ENCODE data around the gene GEMIN7.

Gene GEMIN7

GRCh38 chr19:45125360-45125759 lies 46.3 kb downstream of the GEMIN7 start:
- in situ Hi-C loops (cut with MboI; ENCODE audit: low sequenced_read_pairs): no loop called here

GRCh38 chr19:45125975-45126493 lies 47.0 kb downstream of the GEMIN7 start:
- in situ Hi-C loops (cut with MboI; ENCODE audit: low sequenced_read_pairs): no loop called here

DNA sequence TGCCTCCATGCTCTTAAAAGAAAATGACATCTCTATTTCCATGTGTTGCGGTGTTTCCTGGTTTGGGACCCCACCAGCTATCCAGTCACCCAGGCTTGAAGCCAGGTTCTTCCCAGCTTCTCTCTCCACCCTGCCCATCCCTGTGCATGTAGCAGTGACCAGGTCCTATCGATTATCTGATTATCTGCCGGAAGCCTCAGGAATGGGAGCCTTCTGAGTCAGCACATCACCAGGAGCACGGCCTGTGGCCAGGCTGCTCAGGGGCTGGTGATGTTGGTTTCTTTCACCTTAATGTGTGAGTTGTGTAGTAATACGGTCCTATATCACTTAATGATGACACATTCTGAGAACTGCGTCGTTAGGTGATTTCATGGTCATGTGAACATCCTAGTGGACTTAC lies 47.6 kb downstream of the GEMIN7 start:
- in situ Hi-C loops (cut with MboI; ENCODE audit: low sequenced_read_pairs): no loop called here

DNA sequence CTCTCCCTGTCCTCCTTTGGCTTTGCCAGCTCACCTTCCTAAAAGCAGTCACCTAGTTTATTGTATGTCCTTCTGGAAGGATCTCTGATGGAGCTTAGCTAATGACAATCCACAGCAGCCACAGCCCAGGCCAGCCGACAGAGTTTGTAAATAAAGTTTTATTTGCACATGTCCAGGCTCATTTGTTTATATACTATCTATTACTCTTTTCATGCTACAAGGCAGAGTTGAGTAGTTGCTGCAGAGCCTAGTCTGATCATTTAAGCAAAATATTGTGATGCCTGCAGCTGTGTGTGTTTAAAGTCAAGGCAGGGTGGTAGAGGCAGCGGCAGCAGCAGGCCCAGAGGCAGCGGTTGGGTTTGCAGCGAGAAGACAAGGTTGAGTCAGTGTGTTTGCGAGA lies 49.1 kb downstream of the GEMIN7 start:
- in situ Hi-C loops (cut with MboI; ENCODE audit: low sequenced_read_pairs): no loop called here

DNA sequence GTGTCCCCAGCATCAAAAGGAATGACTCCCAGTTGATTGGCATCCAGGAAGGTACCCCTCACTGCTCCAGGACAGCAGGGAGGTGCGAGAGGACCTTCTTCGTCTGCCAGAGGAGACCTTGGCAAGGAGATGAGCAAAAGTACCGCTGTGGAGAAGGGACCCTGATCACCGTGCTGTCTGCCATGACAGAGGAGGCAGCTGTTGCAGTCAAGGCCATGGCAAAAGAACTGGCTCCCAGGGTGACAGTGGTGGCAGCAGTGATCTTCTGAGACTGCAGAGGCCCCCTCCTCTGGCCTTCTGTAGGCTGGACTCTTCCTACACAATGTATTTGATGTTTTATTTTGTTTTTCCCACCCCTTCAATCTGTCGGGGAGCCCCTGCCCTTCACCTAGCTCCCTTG lies 49.7 kb downstream of the GEMIN7 start:
- in situ Hi-C loops (cut with MboI; ENCODE audit: low sequenced_read_pairs): no loop called here

DNA sequence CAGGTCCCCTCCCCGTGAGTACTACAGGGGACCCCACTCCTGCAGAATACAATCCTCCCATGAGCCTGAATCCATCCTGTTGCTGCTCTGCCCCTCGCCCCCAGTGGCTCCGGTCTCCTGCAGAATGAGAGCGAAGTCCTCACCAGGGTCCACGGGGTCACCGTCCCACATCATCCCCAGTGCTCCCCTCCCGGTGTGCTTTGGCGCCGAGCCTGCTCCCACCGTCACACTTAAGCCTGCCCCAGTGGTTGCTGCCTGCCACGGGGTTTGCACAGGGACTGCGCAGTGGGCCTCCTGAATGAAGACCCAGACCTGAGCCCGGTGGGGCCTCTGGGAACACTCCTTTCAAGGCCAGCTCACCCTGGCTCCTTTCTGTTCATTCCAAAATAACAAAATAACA lies 51.2 kb downstream of the GEMIN7 start:
- in situ Hi-C loops (cut with MboI; ENCODE audit: low sequenced_read_pairs): no loop called here

DNA sequence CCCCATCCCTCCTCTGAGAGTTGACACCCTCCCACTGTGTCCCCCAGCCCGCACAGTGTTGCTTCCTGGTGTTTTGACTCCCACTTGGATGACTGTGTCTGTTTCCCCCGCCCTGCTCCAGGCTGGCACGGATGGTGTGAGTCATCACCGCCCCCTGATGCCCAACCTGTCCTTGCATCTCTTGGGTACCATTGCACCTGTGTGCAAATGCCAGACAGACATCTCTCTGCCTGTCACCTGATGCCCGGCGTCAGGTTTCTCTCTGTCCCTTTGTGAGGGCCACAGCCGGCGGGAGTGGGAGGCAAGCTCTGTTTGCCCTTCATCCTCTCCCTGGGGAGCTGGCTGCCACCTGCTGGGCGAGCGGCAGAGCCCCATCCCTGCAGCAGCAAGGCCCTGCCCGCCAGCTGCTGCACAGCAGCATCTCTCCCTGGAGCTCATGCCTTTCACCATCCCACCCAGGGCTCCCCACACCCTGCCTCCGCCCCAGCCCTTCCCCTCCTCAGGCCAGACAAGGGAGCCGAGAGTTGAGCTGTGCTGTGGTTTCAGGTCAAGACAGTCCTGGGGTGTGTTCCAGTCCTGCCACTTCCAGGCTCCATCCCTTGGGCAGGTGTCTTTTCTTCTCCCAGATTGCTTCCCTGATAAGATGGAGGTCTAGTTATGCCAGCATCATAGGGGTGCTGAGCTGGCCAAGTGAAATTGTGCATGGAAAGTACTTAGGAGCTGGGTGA lies 52.0 kb downstream of the GEMIN7 start:
- in situ Hi-C loops (cut with MboI; ENCODE audit: low sequenced_read_pairs): no loop called here

DNA sequence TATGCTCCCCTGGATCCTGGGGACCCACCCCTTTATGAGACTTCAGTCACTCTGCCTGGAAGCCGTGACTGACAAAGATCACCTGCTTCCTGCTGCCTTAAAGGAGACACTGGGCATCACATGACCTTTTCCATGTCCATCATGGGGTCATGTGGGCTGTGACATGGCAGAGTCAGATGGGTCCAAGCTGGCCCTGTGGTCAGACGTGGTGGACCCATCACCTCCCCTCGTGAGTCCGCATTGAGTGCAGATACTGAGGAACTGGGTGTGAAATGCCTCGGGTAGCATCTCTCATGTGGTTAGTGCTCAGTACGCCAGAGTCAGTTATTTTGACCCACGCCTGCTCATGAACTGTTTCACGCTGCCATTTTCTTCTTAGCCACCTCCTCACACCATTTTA lies 54.6 kb downstream of the GEMIN7 start:
- in situ Hi-C loops (cut with MboI; ENCODE audit: low sequenced_read_pairs): no loop called here

GRCh38 chr19:45135176-45135885 lies 56.3 kb downstream of the GEMIN7 start:
- in situ Hi-C loops (cut with MboI; ENCODE audit: low sequenced_read_pairs): no loop called here

- in situ Hi-C loops (cut with MboI; ENCODE audit: low sequenced_read_pairs): no loop called here
Observed at GRCh38 chr19:45136507-45137178, 57.6 kb downstream of the GEMIN7 start.

DNA sequence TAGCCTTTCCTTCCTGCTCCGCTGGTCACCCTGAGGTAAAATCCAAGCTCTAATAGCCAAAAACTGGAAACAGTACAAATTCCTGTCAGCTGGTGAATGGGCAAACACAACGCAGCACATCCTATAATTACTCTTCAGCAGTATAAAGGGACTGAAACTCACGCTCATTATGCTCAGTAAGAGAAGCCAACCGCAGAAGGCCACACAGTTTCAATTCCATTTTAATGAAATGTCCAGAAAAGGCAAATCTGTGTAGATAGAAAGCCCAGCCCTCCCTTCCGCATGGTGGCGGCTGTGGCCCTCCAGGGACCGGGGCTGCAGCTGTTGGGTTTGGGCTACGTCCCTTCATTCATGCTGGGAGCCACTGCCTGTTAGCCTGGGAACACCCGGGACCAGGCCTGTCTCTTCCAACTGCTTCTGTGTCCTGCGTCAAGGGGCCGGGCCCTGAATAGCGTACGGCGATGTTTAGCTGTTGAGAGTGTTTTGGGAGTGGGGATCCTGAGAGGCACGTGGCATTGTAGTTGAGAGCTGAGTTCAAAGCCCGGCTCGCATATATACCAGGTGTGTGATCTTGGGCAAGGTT lies 58.2 kb downstream of the GEMIN7 start:
- in situ Hi-C loops (cut with MboI; ENCODE audit: low sequenced_read_pairs): no loop called here

- in situ Hi-C loops (cut with MboI; ENCODE audit: low sequenced_read_pairs): no loop called here
Observed at GRCh38 chr19:45138303-45138751, 59.3 kb downstream of the GEMIN7 start.

GRCh38 chr19:45139286-45140143 lies 60.5 kb downstream of the GEMIN7 start:
- in situ Hi-C loops (cut with MboI; ENCODE audit: low sequenced_read_pairs): no loop called here

DNA sequence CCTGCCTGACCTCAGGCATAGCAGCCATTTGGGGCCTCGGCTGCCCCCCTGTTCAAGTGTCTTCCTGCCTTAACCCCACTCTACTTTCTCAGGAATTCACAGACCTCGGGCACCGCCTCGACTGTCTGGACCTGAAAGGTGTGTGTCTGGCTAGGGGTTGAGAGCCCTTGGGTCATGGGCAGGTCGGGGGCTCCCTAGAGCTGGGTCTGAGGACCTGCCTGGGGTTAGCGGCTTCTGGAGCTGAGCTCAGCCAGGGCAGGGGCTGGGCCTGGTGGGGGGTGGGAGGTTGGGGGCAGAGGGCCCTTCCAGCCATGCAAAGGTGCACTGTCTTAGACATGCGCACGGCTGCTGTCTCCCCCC lies 61.1 kb downstream of the GEMIN7 start:
- in situ Hi-C loops (cut with MboI; ENCODE audit: low sequenced_read_pairs): no loop called here

DNA sequence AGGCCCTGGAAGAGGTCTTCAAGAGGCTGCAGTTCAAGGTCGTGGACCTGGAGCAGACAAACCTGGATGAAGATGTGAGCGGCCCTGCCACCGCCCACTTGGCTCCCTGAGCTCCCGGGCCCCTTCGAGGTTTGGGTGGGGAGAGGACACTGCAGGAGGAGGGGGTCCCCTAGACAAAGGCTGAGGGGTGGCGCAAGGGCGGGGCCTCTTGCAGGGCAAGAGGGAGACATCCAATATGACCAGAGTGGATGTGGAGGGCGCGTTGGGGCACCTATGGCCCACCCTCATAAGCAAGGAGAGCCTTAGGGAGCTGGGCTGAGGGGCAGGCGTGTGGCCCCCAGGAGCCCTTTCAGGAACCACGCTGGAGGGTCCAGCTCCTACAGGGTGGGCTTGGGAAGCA lies 61.5 kb downstream of the GEMIN7 start:
- in situ Hi-C loops (cut with MboI; ENCODE audit: low sequenced_read_pairs): no loop called here
